Stimulated activated CD8-positive, alpha-beta memory T cell treated with anti-CD3 and anti-CD28 coated beads, Interleukin-12 subunit alpha, Interleukin-12 subunit beta, amount 100 ng/mL, for 1 hour (primary cell): ENCODE measurements around the gene KCTD1.

Experiments used
- DNase-seq: peaks from one replicate; pipeline ENCODE4 v3.0.0-alpha.2; 2020; ENCODE audit warnings: low read depth

Gene KCTD1

DNA sequence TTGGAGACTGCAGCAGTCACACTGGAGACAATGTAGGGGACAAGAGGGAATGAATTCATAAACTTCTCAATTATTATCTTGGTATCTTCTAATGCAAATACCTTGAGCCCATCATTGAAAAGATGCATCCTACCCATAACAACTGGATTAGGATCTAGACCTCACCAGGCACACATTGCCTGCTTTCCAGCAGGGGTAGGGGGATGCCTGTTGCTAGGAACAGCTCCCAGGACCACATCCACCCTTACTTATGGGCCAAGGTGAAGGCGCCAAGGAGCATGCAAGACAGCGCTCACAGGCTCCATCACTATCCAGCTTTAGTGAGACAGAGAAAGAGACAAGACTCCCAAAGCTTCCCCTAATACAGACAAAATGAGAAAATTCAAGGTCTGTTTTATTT lies 24.4 kb downstream of the KCTD1 start:
- DNase-seq: no peak

DNA sequence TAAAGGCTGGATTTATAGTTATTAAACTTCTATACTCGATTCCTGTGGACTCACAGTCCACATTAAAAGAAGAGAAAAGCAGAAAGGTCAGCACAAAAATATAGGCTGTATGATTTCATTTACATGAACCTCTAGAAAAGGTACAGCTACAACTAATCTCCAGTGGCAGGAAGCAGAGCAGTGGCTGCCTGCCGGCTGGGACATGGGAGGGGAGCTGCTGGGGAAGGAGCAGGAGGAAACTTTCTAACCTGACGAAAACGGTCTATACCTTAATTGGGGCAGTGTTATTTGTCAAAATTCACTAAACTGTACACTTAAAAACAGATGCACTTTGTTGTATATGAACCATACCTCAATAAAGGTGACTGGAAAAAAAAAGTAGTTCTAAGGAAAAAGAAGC lies 26.7 kb downstream of the KCTD1 start:
- no peak for DNase-seq

DNA sequence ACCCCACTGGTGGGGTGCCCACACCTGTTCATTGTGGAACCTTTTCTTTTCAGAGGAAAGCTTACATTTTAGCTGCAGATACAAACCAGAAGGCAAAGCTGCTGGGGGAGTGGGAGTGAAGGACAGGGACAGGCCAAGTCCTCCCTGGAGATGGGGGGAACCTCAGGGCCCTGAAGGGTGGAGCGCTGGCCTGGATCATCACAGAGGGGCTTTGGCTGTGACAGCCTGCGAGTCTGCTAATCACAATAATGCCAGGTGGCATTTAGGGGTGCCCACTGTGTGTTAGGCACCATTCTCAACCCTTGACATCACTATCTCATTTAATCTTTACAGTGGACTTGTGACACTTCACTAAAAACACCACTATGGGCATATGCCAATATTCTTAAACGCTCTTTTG lies 27.4 kb downstream of the KCTD1 start:
- DNase-seq: no peak

DNA sequence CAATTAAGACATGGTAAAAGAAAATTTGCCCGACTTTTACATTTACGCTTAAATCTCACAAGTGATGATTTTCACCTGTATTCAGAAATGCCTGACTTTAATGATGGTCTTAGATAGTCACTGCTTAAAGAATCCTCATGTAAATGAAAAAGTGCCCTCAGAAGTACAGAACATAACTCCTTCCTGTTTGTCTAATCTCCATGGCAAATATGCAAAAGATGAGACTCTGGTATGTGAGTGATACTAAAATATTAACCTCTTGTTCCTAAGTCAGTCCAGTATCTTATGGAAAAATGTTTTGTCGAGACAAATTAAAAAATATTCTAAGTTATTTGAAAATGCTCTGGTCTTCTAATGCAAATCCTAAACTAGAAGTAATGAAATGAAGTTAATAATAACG lies 29.2 kb downstream of the KCTD1 start:
- no peak for DNase-seq

DNA sequence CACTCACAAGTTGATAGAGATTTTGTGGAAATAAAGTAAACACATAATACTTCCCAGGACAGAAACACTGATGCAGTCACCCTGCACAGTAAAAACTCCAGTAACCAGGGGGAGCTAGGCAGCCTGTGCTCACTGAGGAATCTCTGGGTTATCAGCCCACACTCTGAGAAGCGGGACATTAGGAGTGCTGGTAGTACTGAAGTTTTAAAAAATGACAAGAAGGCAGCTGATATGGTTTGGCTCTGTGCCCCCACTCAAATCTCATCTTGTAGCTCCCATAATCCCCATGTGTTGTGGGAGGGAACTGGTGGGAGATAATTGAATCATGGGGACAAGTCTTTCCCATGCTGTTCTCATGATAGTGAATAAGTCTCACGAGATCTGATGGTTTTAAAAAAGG lies 31.4 kb downstream of the KCTD1 start:
- DNase-seq: no peak

DNA sequence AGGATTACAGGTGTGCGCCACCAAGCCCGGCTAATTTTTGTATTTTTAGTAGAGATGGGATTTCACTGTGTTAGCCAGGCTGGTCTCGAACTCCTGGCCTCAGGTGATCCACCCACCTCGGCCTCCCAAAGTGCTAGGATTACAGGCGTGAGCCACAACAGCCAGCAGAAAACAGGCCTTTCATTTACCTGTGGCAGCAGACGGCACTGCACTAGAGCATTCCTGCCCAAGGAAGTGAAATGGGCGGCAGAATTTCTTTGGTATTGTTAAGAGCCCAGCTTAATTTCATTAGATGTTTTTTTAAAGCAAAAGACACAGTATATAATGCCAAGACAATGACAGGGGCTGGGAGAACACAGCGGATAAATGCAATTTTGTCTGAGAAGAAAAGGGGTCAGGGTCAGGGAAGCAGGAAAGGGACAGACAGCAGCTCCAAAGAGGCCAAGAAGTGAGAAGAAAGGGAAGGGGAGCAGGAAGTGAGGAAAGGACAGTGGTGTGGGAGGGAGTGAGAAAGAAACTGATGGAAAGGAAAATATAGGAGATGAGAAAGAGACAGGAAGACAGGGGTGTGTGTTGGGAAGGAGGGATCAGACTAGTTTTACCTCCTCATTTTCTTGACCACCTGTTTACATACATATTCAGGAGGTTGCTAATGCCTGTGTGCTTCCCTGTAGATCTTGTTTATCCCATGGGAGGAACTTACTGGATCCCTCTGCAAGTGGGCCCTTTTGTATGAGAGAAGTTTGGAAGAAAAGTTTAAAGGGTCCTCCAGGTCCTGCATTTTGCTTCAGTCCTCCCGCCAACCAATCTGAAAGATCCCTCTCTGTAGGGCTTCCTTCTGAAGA lies 32.5 kb downstream of the KCTD1 start:
- no peak for DNase-seq

DNA sequence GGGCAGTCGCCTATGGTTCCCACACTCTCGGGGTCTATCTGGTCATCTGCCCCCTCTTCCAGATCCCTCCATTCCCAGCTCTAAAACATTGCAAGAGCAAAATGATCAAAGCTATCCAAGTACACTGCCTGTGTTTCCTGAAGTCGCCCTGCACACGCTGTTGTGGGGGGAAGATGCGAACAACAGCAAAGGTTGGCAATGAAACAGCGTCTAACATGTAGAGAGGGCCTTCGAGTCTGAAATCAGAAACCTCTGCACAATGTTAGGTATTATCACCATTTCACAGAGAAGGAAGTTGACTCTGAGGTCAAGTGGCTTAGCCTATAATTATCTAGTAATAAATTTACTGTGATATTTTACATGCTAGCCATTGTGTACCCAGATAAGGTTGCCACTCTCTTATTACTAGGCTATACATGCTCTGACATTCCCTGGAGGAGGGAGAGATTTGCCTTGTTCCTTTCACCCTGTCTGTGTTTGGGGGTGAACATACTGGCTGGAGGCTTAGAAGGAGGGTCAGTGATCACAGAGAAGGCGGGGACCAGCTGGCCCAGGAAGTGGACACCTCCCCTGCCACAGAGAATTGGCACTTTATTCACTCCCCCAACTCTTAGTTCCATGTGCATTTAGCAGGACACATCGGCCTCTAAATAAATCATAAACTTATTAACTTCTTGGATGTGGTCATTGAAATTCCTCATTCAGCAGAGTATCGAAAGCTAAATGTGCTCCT lies 36.8 kb downstream of the KCTD1 start:
- DNase-seq: no peak

DNA sequence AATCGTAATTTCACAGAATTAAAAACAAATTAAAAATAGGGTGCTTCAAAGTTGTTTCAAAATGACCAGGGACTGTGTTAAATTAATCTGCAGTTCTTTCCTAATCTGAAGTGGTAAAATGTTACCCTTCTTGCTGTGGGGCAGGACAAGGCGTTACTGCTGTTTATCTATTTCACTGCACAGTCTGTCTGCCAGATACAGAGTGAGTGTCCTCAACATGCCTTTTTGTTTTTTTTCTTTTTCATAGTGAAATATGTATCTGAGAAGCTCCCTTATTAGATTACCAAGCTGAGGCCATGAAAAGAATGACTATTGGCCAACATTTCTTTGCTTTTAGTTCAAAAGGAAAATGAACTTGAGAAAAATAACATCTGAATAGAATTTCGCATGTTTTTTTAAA lies 38.0 kb downstream of the KCTD1 start:
- DNase-seq: no peak

DNA sequence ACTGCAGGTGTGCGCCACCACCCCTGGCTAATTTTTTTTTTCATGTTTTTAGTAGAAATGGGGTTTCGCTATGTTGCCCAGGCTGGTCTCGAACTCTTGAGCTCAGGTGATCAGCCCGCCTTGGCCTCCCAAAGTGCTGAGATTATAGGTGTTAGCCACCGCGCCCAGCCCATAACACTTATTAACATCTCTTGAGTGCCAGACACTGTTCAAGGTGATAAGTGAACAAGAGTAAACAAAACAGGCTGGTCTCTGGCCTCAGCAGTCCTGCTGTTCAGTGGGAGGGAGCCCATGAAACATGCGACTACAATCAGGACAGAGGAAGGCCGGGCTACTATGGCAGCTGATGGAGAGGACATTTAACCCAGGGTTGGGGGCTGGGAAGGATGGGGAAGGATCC lies 42.3 kb downstream of the KCTD1 start:
- DNase-seq: no peak

DNA sequence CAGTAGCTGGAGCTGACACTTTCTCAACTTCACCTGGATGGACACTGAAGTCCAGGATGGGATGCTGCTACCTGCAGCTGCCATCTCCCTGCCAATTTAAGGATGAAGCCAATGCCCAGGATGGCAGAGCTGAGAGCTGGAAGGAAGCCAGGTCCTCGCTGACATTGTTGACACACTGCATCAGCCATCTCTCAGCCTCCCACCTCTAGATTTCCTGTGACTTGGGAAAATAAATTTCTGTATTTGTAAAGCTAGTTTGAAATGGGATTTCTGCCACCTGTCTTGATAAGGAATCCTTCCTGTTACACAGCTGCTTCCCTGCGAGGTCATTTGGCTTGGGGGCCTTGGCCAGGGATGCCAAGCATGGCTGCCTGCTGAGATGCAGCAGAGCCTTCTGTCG lies 43.5 kb downstream of the KCTD1 start:
- no peak for DNase-seq

DNA sequence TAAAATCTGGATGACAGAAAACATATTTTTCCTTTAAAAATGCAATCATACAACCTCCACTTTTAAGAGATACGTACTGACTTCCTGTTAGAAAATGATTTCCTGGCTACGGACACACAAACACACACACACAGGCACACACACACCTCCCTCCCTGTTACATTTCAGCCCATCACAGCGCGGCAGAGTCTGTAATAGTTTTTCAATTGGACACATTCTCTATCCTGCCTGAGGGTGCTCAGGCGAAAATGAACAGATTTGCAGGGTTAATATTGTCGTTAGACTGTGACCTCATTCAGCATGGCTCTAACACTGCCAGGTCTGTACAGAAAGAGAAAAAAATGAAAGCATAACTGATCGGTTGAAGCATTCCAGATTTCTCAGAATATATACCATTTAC lies 45.0 kb downstream of the KCTD1 start:
- no peak for DNase-seq

DNA sequence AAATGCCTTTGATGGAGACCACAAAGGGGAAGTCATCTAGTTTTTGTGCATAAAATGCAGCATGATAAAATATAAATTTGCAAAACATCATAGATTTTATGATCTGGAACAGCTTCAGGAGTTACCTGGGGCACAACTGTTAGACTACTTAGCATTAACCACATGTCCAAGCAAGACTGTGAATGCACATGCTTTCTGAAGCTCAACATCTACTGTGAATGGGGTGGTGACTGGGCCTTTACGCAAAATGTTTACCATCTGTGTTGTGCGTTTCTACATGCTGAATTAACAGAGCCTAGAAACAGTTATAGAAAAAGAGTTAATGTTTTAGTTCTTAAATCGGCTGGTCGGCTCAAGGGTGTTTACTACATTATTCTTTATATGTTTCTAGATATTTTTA lies 45.5 kb downstream of the KCTD1 start:
- no peak for DNase-seq

DNA sequence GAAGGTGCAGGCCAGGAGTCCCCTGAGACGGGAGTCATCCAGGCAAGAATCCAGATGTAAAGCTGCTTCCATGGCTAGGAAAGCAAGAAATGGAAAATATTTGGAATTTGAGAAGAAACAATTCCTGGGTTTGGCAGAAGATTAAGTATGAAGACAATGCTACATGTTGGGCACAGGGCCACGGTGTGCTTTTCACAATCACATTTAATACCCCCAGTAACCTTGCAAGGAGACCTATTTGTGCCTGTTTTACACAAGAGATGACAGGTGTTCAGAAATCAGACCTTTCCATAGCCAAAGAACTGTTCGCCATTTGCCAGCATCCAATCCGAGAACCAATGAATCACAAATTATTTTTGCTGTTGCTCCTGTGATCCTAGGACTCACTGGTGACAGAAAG lies 50.5 kb downstream of the KCTD1 start:
- no peak for DNase-seq

DNA sequence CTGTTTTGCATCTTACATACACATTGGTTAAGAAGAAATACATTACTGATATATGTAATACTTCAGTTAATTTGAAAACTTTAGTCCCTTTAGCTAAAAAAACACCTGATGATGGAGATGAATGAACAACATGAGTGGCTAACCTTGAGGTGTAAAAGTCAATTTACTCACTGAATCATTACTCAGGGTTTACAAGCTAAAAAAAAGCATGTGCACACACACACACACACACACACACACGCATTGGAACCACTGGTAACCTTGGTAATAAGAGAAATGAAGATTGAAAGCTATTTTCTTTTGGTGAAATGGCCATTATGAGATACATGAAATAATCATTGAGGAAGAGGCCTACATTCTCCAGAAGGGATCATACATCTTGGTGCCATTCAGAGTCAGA lies 51.8 kb downstream of the KCTD1 start:
- DNase-seq: no peak

DNA sequence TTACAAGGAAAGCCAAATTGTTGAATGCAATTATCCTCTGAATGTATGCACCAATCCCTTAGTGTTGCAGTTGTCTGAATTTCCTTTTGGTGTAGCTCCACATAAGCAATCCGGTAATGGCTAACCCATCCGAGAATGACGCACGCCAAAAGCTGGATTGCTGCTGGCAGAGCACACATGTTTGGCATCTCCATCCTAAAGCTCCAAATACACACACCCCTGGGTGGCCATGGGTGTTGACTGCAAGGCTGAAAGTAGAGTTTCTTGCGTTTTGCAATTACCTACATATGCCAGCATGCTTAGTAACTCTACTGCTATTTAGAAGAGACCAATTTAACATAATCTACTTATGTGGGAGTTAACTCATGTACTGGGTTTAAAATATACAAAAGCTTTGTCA lies 53.1 kb downstream of the KCTD1 start:
- no peak for DNase-seq

DNA sequence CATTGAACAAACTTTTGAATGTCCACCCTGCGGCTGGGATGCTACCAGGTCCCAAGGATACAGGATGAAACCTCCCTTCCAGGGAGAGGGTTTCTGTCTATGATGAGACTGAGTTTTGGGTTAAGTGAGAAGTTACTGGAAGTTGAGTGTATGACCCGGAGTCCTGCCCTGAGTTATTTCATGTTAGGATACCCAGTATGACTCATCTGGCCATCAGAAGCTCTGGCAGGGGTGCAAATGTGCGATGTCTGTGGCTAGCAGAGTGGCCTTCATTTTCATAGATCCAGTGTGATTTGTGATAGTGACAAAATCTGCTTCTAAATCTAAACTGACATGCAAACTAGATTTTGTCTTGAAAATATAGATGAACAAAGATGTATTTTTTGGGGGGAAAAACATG lies 55.3 kb downstream of the KCTD1 start:
- no peak for DNase-seq

DNA sequence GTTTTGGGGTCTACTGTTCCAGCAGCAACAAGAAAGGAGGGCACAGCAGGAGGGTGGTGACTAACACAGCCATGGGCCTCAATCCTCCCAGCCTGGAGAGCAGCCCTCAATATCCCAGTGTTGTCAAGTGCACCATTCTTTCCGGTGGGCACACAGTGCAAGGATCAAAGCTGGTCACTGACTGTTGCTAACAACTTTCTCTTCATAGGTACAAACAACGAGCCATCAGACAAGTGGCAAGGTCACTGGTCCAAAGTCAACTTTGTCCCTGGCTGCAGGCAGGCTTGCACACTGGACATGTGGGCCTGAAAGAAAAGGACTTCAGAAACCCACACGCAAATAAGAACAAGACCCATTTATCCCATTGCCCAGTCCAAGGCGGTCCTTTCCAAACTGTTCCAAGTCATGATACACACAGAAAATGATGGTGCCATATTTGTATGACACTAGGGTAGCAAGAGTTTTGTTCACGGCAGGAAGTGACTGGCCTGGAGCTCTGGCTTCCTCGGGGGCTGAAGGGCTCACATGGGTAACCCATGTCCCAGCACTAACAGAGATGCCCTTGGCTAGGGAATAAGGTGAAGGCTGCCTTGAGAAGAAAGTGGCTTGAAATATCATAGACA lies 57.0 kb downstream of the KCTD1 start:
- no peak for DNase-seq

DNA sequence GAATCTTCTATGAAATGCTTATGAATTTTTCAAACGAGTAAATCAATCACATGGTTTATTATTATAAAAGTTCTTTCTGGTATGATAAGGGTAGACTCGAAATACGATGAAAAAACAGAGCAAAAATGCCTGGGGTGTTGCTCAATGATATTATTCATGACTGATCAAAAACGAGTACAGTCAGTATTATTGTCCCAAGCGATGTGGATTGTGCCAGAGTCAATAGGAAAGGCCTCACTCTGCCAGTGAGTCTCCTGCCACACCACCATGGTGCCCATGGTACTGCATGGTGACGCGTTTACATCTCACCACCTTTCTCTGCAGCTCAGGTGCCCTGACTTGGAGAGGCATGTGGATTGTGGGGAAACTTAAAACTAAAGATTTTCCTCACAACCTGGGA lies 58.5 kb downstream of the KCTD1 start:
- DNase-seq: no peak

DNA sequence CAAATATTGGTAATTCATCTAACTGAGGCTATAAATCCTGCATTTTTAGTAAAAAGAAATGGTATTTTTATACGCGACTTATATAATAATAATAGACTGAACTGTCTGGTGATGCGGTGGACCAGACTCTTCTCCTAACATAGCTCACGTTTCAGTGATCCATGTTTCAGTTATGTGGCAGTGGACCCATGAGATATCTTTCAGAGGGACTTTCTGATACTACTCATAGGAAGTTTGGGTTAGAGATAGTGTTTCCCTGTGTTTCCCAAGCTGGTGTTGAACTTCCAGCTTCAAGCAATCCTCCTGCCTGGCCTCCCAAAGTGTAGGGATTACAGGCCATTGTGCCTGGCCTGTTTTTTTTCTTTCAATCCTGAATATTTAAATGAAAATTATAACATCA lies 59.2 kb downstream of the KCTD1 start:
- no peak for DNase-seq

DNA sequence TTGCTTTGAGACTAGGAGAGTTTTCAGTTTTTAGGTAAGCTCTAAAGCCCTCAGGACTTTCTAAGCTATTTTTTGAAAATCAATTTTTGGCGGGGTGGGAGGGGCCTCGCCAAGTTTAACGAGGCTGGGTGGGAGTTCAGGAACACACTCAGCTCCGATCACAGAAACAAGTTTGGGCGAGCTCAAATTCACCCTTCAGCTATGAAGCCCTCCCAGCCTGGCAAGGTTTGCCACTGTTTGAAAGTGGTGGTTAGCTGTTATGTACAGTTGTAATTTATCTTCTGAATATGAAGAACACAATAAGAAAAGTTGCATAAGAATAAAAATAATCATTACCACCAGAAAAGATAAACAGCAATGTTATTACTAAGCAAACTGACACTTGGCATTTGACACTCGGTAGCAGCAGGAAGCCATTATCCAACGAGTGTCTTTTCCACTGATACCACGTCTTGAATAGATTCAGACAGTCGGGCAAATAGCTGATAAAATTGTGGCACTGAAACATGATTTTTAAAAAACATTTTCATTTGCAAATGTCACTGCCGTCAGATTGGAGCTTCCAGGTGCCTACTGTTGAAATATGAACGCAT lies 59.8 kb downstream of the KCTD1 start:
- DNase-seq: no peak

DNA sequence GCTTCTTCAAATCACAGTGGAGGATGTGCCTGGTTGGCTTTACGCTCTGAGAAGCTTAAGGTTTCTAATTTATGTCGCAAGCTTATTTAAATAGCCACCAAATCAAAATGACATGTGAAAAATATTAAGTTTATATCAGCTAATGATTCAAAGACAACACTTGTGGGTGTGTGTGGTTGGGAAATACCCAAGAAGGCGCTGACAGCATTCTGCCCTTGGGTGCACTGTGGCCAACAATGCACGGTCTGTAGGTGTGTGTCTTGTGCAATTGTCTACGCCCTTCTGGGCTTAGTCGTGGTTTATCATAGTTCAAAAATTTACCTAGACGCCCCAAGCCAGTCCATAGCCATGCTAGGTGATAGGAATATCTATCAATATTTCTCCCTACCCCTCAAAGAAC lies 60.9 kb downstream of the KCTD1 start:
- no peak for DNase-seq

DNA sequence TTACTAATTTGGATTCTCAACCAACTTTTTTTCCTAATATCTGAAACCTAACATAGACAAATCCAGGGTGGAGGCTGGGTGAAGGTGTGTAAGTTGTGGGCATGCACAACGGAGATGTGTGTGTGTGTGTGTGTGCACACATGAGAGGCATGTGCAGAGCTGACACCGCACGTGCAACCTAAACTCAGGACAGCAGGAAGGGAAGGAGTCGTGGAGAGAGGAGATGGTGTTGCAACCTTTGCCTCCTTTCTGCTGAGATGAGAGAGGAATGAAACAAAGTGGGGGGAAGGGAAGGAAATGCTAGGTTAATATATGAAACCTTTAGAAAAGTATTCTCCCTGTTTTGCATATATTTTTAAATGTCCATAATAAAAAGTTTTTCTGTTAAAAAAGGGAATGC lies 64.7 kb downstream of the KCTD1 start:
- DNase-seq: no peak

DNA sequence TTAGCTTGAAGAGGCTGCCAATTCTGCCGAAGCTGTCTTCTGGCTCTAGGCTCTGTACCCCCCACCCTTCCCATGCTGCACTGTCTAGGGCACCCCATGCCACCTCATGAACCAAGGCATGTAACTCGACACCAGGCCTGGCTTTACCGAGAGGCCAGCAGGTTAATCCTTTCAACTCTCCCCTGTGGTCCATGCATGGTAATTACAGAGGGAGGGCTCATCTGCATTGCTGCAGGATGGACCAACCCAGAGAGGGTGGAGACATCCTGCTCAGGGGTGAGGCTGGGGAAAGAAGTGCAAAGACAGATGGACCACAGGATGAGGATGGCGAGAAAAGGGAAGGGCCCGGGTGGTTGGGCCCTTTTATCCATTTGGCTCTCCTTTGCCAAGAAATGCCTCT lies 65.8 kb downstream of the KCTD1 start:
- DNase-seq: no peak
